ENCODE results near the gene LGALS7. TPM values are rescaled to one million over a fixed set of nuclear protein-coding genes. Genes with fewer than 3 reads are reported as not detected.

The LGALS7 gene
- polyA plus RNA-seq, 10 donors = 0.49 to 35.7 (median 0.60) TPM; not detected in 2

DNA sequence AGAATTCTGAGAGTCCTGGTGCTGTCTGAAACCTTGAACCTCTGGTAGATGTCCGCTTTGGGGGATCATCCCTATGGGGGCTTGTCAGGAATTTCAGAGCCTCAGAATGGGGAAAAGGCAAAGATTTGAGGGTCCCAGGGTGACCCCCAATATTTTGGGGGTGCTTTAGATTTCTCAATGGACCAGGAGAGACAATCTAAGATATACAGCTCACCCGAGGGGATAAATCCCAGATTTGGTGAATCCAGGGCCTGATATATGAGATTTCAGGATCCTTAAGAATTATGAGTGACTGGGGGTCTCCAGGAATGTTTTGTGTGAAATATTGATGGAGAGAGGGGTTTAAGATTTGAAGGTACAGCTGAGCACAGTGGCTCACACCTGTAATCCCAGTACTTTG lies 32.4 kb downstream of the LGALS7 start:
- DNase-seq = no peak

DNA sequence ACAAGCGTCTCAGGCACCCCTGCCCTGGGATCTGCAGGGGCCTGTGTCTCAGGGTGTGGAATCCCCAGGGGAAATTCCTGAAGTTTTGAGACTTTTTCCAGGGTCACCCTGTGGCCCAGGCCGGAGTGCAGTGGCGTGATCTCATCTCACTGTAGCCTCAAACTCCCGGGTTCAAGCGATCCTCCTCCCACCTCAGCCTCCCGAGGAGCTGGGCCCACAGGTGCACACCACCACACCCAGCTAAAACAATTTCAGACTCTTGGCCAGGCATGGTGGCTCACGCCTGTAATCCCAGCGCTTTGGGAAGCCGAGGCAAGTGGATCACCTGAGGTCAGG lies 33.1 kb downstream of the LGALS7 start:
- no peak for DNase-seq

DNA sequence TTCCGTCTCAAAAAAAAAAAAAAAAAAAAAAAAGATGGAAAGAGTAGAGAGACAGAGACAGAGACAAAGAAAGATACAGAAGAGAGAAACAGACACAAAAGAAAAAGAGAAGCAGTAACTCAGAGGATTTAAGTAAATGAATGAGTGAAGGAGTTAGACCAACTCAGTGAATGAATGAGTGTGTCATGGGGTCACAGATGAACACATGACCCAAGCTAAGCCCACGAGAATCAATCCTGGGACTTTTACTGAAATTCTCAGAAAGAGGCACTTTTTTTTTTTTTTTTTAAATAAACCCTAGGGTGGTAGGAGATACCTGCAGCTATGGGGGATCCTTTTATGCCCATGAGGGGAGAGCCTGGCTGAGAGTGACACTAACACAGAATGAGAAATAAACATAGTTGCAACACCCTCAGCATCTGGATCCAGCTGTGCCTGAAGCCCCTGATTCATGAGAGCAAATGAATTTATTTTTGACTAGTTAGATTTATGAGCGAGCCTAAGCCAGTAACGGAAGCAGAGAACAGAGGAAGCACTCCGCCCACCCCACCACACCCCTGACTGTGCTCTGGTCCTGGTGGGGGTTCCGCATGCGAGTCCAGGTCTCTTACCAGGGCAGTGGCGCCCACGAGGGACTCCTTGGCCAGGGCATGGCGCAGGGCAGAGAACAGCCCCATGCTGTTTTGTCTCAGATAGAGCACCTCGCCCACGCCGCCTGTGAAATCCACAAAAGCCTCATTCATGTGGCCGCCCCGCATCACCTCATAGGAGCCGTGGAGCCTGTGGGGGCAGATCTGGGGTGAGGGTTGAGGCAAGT lies 33.7 kb downstream of the LGALS7 start:
- no peak for DNase-seq

DNA sequence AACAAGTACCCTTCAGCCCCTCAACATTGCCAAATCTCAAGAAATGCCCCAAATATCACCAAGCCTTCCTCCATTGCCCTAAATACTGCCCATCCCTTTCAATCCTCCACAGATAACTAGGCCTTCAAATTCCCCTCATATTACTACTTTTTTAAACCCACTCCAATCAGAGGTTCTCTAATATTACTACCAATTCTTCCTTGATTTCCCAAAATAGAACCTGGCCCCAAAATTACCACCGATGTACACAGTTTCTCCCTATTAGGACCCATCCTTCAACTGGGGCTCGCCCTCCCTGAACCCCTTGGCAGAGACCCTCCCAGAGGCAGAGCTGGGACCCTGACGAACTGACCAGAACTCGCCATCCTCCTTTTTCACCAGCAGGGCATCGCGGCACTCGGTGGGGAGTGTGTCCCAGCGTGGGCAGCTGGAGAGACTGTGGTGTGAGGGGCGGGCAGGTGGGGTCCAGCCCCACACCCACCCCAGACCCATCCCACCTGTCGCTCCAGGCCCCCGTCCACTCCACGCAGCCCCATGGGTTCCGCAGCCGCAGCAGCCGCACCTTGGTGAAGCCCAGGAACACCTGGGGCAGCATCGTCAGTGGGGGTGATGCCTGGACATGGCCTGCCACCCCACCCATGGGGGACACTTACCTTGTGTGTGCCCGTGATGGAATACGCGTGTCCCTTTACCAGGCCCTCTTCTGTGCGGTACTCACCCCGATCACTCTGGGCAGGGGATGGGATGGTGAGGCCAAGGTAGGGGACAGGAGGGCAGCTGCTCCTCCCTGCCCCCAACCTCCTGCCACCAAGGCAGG lies 35.2 kb downstream of the LGALS7 start:
- peak in 1 of 3 donors; percentile 3 for DNase-seq

DNA sequence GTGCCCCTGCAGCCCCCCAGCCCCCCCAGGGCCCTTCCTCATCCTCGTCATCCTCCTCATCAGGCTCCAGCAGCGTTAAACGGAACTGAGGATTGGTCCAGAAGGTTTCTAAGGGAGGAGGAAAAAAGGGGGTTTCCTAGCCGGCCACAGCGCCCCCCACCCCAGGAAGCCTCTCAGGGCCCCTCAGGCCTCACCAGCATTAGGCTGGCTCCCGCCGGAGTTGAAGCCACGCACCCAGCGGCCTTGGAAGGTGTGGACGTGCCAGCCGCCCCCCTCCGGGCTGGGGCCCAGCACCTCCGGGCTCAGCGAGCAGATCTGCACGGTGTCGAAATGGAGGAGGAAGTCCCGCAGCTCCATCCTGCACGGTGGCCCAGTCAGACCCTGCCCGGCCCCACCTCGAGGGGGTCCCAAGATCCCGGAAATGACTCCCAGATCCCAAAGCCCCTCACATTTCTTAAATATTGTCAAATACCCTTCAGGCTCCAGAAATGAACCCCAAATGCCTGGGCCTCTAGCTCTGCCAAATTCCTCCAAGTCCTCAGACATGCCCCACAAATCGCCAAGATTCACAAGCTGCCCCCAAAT lies 35.9 kb downstream of the LGALS7 start:
- peak in 1 of 3 donors; percentile 11 for DNase-seq

DNA sequence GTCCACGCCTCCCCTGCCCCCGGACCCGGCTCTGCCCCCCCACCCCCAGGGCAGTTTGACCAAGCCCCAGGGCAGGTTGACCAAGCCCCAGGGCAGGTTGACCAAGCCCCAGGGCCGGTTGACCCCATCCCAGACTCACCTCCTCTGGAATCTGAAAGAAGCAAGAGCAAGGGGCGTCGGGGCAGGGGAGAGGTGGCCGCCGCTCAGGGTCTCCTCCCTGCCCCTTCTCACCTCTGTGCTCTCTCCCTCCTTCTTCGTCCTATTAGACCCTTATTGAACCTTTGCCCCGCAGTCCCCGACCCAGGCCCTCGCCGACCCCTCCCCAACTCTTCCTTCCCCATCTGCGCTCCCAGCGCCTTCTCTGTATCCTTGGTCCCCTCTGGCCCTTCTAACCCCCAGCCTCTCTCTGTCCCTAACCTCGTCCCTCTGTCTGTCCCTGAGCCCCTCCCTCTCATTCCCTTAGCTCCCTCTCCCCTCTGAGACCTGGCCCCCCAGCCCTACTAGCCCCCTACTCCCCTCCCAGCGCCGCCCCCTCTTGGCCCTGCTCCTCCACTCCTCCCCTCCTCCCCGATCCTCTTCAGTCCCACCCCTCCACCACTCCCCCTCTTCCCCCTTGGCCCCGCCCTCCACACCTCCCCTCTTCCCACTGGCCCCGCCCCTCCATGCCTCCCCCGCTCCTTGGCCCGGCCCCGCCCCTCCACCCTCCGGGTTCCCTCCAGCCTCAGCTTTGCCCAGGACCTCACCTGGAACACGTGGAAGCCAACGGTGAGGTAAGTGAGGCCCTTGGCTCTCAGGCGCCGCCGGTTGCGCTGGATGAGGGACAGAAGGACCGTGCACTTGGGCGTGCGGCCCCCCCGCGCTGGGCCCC lies 36.7 kb downstream of the LGALS7 start:
- DNase-seq = peak in 1 of 3 donors; percentile 21

DNA sequence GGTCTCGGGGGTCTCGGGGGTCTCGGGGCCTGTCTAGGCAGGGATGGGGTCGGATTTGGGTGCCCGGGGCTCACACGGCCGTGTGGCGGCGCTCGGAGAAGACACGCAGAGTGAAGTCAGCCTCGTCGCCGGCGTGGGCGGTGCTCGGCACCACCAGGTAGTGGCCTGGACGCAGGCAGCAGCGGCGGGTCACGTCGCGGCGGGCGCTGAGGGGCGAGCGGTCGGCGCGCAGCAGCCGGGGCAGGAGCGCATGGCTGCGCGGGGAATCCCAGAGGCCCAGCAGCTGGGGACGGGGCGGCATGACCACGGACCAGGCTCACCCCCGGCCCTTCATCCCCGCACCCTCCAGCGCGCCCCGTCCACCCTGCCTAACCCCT lies 37.3 kb downstream of the LGALS7 start:
- DNase-seq = peak in 1 of 3 donors; percentile 56

DNA sequence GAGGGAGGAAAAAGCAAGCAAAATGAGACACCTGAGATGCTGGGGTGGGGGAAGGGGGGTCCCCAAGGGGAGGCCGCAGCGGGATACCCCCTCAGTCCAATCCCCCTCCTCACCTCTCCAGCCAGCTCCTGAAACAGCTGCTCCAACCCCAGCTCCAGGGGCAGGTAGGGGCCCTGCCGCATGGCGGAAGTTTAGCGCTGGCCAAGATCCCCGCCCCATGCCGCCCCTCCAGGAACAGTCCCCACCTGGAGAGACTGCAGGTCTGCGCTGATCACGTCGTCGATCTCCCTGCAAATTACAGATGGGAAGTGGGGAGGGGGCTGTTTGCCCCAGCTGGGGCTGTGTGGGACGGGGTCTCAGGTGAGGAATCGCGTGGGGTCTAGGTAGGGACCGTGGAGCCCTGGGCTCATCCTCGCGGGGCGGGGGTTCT lies 38.0 kb downstream of the LGALS7 start:
- peak in 1 of 3 donors; percentile 34 for DNase-seq

DNA sequence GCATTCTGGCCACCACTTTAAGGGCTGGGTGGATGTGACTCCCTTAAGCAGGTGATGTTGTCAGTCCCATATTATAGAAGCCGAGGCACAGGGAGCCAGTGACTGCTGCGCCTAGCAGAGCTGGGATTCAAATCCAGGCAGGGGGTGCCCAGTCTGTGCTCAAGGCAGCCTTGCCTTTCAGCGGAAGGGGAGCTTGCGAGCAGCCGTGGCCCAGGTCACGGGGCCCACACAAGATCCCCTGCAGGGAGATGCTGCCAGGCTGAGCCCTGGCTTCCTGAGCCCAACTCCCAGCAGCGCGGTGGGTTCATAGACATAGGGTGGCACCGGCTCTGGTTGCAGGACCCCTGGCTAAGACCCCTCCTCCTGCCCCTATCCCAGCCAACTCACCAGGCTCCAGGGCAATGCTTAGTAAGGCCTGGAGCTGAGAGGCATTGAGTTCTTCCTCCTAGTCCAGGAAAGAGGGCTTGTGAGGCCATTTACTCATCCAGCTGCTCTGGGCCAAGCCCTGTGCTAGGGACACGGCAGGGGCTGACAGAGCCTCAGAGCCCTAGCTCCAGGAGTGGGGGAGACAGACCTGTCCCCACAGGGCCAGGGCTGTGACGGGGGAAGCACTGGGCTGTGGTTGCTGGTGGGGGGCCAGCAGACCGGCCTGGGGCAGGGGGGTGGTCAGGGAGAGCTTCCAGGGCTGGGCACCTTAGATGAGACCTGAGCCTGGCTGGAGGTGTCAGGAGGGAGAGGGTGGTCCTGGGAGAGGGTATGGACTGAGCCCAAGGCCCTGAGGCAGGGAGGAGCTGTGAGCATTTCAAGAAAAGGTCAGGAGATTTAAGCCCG lies 38.7 kb downstream of the LGALS7 start:
- peak in 1 of 3 donors; percentile 42 for DNase-seq

DNA sequence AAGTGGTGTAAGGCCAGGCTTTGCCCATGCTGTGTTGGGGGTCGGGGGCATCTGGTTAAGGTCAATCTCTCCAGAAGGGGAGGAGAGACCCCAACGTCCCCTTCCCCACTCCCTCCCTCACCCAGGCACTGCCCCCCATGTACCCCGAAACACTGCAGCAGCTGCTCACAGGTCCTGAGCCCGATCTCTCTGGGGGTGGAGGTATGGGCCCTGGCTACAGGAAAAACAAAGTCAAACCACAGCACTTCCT lies 39.2 kb downstream of the LGALS7 start:
- no peak for DNase-seq

DNA sequence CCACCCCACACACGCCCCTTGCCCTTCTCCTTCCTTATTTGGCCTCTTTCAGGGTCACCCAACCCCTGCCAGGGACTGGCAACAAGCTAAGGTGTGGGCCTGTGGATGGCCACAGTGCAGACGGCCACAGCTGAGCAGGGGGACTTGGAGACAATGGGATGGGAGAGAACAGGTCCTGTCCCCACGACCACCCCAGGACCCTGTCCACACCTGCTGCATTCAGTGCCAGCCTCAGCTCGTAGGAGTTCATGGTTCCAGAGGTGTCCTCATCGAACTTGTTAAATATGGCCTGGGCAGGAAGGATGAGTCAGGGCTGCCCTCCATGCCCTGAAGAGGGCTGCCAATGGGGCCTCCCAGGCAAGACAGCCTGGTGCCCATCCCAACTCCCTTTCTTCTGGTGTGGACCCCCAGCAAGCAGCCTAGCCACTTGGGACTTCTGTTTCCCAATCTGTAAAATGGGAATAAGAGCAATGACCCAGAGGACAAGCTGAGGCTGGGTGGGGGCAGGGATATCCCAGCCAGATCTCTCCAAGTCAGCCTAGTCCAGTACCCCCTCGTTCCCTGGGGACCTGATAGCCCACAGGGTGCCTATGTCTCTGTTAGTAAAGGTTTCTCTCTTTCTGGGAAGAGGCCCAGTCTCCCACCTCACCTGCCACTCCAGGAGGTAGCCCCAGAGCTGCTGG lies 39.7 kb downstream of the LGALS7 start:
- peak in 1 of 3 donors; percentile 15 for DNase-seq

DNA sequence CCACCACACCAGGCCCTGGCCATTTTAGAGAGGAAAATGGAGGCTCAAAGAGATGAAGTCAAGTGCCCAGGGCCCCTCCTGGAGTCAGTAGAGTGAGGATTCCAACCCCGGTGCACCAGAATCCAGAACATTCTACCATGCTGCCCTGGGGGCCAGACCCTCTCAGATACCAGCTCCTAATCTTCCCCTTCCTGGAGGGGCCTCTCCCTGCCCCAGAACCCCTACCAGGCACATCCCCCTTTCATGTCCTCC lies 40.1 kb downstream of the LGALS7 start:
- no peak for DNase-seq

DNA sequence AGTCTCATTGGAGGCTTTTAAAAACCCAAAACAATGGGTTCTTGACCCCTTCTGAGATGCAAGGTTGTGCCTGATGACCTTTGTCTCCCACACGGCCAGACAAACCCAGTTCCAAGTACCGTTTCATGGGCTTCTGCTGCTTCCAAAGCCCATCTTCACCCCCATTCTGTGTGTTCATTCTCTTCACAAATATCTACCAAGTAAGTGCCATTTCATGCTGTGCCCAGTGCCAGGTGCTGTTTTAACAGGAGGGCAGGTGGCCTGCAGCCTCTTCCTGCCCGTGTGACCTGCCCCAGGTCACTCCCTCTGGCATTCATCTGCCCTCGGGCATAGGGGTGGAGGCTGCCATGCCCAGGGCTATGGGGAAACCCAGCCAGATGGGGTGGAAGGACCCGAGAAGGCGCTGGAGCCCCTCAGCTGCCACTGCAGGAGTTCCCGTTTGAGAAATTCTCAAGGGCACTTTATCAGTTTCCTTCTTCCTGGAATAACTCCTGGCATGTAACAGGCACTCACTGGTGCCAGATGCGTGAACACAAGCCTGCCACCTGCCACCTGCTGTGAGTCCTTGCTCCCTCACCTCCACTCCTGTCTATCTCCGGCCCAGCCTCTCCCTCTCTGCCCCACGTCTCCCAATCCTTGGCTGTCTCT lies 41.5 kb downstream of the LGALS7 start:
- peak in 1 of 3 donors; percentile 7 for DNase-seq

DNA sequence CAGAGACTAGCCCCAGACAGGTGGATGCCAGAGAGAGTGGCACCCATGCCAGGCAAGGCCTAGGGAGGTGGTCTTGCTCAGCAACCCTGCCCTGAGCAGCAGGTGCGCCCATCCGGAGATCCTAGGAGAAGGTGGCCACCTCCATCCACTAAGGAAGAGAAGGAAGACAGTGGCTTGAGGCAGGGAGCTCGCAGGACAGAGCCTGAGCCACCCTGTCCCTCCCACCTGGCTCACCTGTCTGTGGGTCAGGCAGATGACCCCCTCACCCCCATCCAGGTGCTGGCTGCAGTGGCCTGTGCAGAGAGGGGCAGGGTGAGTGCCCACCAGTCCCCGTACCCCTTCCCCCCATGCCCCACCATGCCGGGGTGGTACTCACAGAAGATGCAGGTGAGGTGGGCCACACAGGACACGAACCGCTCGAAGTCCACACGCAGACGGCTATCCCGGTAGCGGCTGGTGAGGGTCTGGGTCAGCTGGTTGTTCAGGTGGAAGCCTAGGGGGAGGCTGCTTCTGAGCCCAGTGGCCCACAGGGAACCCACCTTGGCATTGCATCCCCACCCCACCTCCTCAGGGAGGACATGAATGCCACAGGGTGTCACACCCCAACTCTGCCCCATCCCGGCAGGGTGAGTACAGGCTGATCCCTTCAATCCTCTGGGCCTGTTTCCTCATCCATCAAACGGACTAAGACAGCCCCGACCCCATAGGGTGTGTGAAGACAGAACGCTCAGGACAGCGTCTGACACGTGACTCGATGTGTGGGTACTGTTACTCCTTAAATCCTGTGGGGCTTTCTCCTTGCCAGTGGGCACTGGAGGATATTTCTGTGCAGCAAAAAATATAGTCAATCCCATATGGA lies 42.4 kb downstream of the LGALS7 start:
- peak in 1 of 3 donors; percentile 7 for DNase-seq

DNA sequence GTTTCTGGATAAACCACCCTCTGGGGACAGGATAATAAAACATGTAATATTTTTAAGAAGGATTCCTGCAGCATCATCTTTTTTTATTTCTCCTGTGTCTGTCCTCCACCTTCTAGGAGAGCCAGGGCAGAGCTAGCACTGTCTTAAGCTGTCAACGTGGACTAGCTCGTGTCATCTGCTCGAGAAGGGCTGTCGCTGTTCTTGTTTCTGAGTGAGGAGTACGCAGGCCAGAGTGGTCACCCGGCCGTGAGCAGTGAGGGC lies 42.9 kb downstream of the LGALS7 start:
- DNase-seq = no peak

DNA sequence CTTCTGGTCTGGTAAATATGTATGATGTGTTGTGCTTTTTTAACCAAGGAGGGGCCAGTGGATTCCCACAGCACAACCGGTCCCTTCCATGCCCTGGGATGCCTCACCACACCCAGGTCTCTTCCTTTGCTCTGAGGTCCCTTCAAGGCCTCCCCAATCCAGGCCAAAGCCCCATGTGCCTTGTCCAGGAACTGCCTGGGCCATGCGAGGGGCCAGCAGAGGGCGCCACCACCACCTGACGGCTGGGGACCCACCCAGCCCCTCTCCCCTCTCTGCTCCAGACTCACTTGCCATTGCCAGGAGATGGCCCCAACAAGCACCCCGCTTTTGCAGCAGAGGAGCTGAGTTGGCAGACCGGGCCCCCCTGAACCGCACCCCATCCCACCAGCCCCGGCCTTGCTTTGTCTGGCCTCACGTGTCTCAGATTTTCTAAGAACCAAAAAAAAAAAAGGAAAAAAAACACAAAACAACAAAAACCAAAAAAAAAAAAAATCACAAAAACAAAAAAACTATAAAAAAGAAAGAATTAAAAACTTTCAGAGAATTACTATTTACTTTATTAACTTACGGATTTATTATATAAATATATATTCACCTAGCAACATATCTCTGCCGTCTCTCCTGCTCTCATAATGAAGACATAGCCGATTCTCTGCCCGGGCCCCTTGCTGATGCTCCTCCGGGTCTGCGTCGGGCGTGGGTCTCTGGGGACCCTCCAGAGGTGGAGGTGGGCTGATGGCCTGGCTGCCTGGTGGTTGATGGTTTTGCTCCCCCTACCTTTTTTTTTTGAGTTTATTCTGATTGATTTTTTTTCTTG lies 43.5 kb downstream of the LGALS7 start:
- peak in 1 of 3 donors; percentile 75 for DNase-seq

DNA sequence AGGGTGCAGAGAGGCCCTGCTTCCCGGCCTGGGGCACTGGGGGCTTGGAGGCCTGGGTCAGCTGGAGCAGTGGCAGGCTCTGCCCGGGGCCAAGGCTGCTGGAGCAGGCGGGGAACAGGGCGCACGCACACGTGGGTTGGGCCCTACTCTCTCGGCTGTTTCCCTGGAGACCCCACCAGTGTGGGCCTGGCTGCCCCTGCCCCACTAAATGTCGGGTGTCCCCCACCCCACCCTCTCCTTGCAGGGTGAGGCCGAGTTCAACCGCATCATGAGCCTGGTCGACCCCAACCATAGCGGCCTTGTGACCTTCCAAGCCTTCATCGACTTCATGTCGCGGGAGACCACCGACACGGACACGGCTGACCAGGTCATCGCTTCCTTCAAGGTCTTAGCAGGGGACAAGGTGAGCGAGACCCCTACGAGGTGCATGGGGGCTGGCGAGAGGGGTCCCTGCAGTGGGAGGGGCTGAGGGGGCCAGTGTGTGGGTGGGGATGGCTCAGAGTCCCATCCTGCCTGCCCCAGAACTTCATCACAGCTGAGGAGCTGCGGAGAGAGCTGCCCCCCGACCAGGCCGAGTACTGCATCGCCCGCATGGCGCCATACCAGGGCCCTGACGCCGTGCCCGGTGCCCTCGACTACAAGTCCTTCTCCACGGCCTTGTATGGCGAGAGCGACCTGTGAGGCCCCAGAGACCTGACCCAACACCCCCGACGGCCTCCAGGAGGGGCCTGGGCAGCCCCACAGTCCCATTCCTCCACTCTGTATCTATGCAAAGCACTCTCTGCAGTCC lies 44.4 kb downstream of the LGALS7 start:
- DNase-seq = no peak

Data from muscle of back (tissue), 11 donors.